NOMO-1 treated with dmso at 0.1 percent for 144 hours (cell line): Measurements from ENCODE around the gene HELLS.
"Not testable (repeated sequence)": the region's sequence is repeated elsewhere in the genome, so short reads cannot be mapped to it uniquely, and the experiment has no call there.

ENCODE experiments used
- DNase-seq: peaks from one replicate; lab custom pipeline; 2025; ENCODE audit not compliant: unreplicated experiment; lab: John Stamatoyannopoulos, UW

The HELLS gene

GRCh38 chr10:94602729-94603515, 57.3 kb downstream of the HELLS start:
- no peak for DNase-seq

GRCh38 chr10:94607111-94607510, 61.5 kb downstream of the HELLS start:
- DNase-seq, result no peak

GRCh38 chr10:94608559-94608958, 63.0 kb downstream of the HELLS start:
- no peak for DNase-seq

- DNase-seq, result no peak
Measured at GRCh38 chr10:94614558-94614957, 69.0 kb downstream of the HELLS start.

- no peak for DNase-seq
Measured at GRCh38 chr10:94617389-94617944, 71.9 kb downstream of the HELLS start.

- no peak for DNase-seq
Measured at GRCh38 chr10:94622666-94623205, 77.1 kb downstream of the HELLS start.

GRCh38 chr10:94623572-94623971, 78.0 kb downstream of the HELLS start:
- DNase-seq, result no peak

GRCh38 chr10:94626476-94626875, 80.9 kb downstream of the HELLS start:
- DNase-seq, result no peak

- no peak for DNase-seq
Measured at GRCh38 chr10:94627511-94627910, 81.9 kb downstream of the HELLS start.

- no peak for DNase-seq
Measured at GRCh38 chr10:94630017-94630688, 84.6 kb downstream of the HELLS start.

- DNase-seq, result peak; percentile 29
Measured at GRCh38 chr10:94631077-94631875, 85.7 kb downstream of the HELLS start.

- no peak for DNase-seq
Measured at GRCh38 chr10:94632954-94633353, 87.4 kb downstream of the HELLS start.

GRCh38 chr10:94638097-94638496, 92.5 kb downstream of the HELLS start:
- DNase-seq, result not testable (repeated sequence)

GRCh38 chr10:94639902-94640301, 94.3 kb downstream of the HELLS start:
- DNase-seq, result no peak

GRCh38 chr10:94640562-94640961, 95.0 kb downstream of the HELLS start:
- no peak for DNase-seq

GRCh38 chr10:94641480-94641879, 95.9 kb downstream of the HELLS start:
- no peak for DNase-seq

GRCh38 chr10:94644352-94644751, 98.8 kb downstream of the HELLS start:
- DNase-seq, result no peak

- DNase-seq, result no peak
Measured at GRCh38 chr10:94645285-94645684, 99.7 kb downstream of the HELLS start.
